OCI-LY7 (cell line): Measurements from ENCODE around the gene CRYGN.

Experiments
- EZH2phosphoT487 ChIP-seq: fragments of 200-600 bp; sonication (generic); IDR thresholded peaks from 2 replicates; pipeline ENCODE4 v1.6.1; 2018; ENCODE audit warnings: low read depth, borderline replicate concordance, mild to moderate bottlenecking, mixed run types, antibody characterized with exemption, low read length, moderate library complexity, mixed read lengths
- TF ChIP-seq, protein P1 (sequence below): fragments of 200-600 bp; sonication (generic); conservative IDR thresholded peaks from 2 replicates; pipeline ENCODE4 v1.5.1; 2014; ENCODE audit warnings: mild to moderate bottlenecking, antibody characterized with exemption, low read length, moderate library complexity, mixed read lengths

GRCh38 chr7:151379193-151379520 lies 60.8 kb downstream of the CRYGN start:
- TF ChIP-seq, protein P1, sequence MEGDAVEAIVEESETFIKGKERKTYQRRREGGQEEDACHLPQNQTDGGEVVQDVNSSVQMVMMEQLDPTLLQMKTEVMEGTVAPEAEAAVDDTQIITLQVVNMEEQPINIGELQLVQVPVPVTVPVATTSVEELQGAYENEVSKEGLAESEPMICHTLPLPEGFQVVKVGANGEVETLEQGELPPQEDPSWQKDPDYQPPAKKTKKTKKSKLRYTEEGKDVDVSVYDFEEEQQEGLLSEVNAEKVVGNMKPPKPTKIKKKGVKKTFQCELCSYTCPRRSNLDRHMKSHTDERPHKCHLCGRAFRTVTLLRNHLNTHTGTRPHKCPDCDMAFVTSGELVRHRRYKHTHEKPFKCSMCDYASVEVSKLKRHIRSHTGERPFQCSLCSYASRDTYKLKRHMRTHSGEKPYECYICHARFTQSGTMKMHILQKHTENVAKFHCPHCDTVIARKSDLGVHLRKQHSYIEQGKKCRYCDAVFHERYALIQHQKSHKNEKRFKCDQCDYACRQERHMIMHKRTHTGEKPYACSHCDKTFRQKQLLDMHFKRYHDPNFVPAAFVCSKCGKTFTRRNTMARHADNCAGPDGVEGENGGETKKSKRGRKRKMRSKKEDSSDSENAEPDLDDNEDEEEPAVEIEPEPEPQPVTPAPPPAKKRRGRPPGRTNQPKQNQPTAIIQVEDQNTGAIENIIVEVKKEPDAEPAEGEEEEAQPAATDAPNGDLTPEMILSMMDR = no peak
- no peak for TF ChIP-seq EZH2phosphoT487
